GM21390 (cell line): ENCODE data around the gene RBX1.
"Not testable (repeated sequence)": the region's sequence is repeated elsewhere in the genome, so short reads cannot be mapped to it uniquely, and the experiment has no call there.

Experiments used
- ATAC-seq: cut with Tn5 transposase; IDR thresholded peaks from one replicate; pipeline ENCODE4 v1.9.1; 2021; ENCODE audit not compliant: unreplicated experiment

RBX1 gene

DNA sequence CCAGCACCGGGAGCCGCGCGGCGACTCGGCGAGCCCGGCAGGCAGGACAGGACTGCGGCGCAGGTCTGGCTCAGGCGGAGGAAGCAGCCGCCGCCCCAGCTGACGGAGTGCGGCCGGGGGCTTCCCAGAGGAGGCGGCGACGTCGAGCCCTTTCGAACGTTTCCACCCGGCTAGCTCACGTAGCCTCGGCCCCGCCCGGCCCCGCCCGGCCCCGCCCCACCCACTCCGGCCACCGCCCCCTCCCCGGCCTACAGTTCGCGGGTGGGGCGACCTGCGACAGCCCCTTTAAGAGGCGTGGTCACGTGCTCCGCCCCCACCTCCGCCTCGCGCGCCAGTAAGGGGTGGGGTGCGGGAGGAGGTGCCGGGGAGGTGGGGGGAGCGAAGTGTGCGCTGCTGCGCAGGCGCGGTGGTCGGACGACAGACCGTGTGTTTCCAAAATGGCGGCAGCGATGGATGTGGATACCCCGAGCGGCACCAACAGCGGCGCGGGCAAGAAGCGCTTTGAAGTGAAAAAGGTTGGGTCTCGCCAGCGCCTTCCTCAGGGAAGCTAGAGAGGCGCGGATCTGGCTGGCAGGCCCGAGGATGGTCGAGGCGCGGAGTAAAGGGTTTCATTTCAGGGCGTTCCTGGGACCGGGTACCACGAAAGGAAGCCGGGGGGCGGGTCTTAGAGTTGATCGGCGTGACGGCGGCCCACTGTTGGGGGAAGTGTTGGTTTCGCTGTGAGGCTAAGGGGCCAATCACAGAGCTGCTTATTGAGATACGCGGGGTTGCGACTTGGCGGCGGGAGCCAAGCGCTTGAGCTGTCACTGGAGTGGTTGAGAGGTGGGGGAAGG lies at the start of gene RBX1:
Gene RBX1, plus strand, starts transcription at position 417 of the 833 bp plus-strand sequence. Its CDS starts 21 bp downstream, at position 438.
- ATAC-seq = peak; percentile 73

DNA sequence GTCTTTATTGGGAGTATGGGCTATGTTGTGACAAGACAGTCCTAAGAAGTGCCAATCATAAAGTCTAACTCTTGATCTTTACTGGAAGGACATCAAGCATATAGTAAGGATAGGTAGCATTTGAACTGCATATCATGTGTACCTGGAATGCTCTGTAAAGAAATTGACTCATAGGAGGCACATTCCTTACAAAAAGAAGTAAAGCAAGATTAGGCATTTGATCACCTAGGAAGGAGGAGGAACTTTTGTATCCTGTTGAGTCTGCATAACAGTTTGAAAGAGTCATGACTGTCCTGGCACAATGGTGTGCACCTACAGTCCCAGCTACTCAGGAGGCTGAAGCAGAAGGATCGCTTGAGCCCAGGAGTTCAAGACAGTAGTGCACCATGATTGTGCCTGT lies 47.1 kb upstream of the RBX1 start:
- ATAC-seq = no peak

DNA sequence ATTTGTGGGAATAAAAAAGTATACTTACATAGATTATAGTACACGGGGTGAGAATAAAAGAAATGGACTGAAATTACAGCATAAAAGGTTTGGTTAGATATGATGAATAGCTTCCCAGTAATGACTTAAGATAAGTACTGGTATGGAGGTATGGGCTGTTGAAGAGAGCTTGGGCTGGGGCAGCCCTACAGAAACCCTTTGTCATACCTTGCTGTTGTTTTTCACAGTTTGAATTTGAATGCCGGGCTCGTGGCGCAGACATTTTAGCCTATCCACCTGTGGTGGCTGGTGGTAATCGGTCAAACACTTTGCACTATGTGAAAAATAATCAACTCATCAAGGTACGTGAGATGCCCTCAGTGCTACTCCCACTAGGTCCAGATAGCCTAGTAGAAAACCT lies 42.3 kb upstream of the RBX1 start:
- ATAC-seq = no peak

DNA sequence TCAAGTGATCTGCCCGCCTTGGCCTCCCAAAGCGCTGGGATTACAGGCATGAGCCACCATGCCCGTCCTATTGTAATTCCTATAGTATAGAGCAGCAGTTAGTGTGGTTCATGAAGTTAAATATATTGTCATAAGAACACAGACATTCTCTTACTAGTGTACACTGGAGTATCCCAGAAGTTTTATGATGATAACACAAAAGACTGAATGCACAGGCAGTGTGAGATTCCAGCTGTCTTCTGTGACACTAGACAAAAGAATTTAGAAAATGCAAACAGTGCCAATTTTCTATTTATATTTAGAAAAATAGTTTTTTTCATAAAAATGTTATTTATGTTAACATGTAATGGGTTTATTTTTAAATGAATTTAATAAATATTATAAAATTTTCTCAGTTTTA lies 39.4 kb upstream of the RBX1 start:
- no peak for ATAC-seq

DNA sequence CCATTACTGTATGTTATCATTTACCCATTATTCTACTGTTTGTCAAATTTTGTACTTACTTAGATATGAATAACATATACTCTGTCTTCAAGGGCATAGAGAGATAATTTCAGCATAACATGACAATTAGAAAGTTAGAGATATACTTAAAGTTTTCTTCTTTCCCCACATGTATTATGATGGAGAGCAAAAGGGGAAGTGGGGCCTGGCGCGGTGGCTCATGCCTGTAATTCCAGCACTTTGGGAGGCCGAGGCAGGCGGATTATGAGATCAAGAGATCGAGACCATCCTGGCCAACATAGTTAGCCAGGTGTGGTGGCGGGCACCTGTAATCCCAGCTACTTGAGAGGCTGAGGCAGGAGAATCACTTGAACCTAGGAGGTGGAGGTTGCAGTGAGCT lies 38.2 kb upstream of the RBX1 start:
- not testable (repeated sequence) for ATAC-seq

DNA sequence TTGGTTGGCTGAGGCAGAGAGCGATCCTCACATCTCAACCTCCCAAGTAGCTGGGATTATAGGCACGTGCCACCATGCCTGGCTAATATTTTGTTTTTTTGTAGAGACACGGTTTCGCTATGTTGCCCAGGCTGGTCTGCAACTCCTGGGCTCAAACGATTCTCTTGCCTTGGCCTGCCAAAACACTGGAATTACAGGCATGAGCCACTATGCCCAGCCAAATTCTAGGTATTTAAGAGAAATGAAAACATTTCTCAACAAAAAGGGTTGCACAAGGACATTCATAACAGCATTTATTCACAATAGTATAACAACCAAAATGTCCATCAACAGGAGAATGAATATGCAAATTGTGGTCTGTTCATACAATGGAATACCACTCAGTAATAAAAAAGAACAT lies 31.7 kb upstream of the RBX1 start:
- ATAC-seq = no peak

DNA sequence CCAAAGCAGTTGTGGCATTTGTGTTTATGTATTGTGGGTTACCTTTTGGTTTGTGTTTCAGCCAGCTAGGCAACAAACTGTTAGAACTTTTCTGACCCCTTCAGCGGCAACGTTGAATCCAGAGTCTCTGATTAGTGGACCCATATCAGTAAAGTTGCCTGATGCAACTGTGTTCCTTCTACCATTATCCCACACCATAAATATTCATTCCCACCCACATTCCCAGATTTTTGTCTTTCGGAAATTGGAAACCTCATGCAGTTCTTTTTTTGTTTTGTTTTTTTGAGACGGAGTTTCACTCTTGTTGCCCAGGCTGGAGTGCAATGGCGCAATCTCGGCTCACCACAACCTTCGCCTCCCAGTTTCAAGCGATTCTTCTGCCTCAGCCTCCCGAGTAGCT lies 30.7 kb upstream of the RBX1 start:
- ATAC-seq = no peak

DNA sequence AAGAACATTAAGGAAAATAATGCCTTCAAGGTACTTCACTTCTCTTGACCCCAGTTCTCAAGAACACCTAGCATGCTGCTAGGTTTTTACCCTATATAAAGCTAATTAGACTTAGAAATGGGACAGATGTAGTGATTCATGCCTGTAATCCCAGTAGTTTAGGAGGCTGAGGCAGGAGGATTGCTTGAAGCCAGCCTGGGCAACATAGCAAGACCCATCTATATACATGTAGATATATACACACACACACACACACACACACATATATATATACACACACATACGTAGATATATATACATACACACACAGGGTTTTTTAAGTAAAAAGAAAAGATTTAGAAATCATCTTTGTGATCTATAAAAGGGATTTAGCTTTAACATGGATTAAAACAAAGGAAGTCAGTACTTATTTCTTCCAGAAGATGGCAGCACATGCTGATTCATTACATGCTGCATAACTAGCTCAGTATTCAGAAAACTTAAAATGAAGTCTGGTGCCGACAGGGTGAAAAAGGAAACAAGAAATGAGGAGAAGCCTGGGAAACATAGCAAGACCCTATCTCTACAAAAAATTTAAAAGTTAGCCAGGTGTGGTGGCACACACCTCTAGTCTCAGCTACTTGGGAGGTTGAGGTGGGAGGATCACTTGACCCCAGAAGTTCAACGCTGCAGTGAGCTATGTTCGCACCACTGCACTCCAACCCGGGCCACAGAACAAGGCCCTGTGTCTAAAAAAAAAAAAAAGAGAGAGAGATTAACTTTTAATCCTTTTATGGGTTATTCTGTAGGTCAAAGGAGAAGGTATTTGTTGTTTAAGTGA lies 28.5 kb upstream of the RBX1 start:
- no peak for ATAC-seq

DNA sequence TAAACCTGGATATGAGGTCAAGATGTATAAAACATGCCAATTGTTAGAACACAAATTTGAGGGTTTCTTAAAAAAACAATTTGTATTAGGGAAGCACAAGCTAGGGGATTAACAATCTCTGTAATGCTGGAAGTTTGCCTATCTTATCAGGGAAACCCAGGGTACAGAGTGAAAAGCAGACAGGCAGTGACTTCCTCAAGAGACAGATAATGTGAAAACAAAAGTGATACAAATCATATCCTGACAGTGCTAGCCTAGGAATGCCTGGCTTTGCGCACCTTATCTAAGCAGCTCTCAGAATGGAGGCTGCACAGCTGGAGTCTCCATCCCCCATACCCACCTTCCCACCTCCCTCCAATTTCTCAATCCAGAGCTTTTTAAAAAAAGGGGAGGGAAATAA lies 22.5 kb upstream of the RBX1 start:
- ATAC-seq = no peak

DNA sequence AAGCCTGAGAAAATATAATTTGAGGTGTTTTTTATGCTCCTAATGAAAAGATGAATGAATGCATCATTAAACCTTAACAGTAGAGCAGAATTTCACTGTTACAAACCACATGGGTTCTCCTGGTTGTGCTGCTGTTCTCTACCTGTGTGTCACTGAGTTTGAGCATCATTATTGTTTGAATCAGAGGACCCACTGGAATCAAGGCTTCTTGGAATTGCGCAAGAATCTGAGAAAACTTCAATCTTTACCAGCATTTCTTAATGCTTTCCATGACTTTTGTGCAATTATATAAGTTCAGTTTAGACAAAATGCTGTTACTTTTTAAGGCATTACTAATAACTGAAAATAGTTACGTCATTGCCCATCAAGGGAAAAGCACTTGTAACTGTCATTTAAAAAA lies 18.8 kb upstream of the RBX1 start:
- ATAC-seq = no peak

DNA sequence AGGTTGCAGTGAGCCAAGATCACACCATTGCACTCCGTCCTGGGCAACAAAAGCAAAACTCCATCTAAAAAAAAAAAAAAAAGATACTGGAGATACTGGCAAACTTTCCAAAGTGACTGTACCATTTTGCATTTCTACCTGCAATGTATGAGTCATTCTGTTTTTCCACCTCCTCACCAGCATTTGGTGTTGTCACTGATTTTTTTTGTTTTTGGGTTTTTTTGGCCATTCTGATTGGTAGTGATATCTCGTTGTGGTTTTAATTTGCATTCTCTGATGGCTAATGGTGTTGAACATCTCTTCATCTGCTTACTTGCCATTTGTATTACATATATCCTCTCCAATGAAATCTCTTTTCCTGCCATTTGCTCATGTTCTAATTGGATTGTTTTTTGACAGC lies 12.0 kb upstream of the RBX1 start:
- ATAC-seq = no peak

DNA sequence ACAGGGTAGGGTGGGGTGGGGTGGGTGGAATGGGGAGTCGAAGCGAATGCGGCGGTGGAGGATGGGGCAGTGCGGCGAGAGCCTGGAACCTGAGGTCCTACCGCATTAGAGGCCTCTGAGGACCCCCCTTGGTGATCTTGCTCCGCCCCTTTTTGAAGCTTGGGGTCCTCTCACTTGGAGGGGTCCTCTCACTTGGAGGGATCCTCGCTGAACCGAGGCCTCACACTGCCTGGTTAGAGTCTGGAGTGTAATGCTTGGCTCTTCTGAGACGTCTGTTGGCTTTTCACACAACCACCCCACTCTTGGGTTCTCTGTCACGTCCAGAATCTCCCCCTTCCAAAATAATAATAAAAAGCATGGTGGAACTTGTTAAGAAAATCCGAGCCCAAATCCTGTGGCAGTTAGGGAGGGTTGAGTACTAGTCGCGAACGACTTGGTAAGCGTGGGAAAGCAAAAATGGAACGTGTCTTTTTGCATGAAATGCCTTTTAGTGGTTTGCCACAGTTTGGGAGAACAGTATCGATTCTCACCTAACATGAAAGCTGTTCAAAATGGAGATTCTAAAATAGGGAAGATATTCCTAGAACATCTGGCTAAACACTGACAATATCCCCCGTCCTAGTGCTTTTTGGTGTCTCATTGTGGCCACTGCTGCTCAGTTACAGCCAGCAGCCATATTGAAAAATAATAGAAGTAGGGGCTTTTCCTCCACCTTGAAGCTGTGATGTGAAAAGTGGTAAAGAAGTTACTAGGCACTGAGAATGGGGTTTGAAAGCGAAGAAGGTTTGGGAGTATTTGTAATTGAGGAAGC lies 822 bp downstream of the RBX1 start:
- ATAC-seq = no peak

DNA sequence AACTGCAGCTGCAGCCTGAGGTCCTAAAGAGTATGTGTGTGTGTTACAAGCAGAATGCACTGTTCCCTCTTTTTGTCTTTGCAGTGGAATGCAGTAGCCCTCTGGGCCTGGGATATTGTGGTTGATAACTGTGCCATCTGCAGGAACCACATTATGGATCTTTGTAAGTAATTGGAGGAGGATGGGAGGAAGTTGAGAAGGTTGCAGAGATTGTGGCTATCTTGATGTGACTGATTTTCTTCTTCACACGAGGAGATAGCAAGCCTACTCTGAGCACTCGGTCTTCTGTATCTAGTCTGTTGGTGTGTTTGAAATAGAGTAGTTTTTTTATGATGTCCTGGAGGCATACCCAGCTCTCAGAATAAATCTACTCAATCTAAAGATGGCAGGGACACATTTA lies 2.3 kb downstream of the RBX1 start:
- ATAC-seq = no peak

DNA sequence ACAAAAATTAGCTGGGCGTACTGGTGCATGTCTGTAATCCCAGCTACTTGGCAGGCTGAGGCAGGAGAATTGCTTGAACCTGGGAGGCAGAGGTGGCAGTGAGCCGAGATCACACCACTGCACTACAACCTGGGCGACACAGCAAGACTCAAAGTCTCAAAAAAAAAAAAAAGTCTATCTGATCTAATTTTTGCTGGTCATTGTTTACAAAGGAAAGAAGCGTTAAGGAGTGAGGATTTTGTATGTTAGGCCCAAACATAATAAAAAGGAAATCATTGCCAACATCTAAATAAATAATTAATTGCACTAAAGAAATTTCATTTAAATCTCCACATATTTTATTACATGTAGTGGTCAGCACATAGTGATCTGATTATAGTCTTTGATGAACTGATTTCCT lies 2.9 kb downstream of the RBX1 start:
- no peak for ATAC-seq

DNA sequence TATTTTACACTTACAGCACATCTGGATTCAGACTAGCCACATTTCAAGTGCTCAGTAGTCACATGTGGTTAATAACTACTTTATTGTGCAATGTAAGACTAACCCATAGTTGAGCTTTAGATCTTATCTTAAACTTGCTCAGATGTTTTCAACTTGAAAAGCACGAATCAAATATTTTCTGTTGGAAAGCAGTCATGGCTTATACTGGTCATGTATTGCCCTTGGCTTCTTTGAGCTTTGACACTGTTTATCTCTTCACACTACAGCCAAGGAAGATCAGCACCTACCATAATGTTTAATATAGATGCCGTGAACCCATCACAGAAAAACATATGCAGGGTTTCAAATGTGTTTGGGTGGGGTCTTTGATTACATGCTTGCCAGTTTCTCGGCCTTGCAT lies 4.4 kb downstream of the RBX1 start:
- no peak for ATAC-seq

DNA sequence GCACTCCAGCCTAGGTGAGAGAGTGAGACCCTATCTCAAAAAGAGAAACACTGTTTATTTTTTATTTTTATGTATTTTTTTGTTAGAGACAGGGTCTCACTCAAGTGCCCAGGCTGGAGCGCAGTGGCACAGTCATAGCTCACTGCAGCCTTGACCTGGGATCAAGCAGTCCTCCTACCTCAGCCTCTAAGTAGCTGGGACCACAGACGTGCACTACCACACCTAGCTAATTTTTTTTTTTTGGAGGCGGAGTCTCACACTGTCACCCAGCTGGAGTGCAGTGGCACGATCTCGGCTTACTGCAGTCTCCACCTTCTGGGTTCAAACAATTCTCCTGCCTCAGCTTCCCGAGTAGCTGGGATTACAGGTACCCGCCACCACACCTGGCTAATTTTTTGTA lies 6.4 kb downstream of the RBX1 start:
- ATAC-seq = no peak

DNA sequence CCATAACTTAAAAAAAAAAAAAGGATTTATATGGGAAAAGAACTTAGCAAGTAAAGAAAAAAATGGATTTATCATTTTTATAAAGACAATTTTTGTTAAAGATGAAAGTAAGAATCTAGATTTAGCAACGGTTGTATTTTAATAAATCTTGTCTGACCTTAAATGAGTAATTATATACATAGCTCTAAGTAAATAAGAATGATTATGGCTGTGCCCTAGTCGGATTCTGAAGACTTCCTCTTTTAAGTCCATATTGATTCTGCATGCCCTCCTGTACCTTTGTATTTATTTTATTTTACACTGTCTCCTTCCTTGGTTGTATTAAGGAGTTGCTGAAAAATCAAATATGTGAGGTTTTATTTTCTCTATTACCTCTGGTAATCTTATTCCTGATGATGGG lies 7.1 kb downstream of the RBX1 start:
- ATAC-seq = no peak

DNA sequence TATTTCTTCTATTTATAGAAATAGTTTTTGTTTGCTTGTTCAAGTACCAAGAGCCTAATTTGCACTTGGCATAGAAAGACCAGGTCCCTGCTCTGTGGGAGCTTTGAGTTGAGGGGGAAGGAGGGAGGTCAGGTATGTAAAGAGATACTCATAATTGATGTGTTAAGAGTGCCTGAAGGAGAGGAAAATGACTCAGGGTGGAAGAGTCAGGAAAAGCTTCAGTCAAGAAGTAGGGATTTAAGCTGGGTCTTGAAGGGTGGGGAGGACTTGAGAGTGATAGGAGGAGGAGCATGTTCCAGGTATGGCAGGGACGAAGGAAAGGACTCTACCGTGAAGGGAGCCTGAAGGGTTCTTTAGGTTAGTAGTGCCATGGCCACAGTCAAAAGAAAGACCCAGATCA lies 9.0 kb downstream of the RBX1 start:
- no peak for ATAC-seq

DNA sequence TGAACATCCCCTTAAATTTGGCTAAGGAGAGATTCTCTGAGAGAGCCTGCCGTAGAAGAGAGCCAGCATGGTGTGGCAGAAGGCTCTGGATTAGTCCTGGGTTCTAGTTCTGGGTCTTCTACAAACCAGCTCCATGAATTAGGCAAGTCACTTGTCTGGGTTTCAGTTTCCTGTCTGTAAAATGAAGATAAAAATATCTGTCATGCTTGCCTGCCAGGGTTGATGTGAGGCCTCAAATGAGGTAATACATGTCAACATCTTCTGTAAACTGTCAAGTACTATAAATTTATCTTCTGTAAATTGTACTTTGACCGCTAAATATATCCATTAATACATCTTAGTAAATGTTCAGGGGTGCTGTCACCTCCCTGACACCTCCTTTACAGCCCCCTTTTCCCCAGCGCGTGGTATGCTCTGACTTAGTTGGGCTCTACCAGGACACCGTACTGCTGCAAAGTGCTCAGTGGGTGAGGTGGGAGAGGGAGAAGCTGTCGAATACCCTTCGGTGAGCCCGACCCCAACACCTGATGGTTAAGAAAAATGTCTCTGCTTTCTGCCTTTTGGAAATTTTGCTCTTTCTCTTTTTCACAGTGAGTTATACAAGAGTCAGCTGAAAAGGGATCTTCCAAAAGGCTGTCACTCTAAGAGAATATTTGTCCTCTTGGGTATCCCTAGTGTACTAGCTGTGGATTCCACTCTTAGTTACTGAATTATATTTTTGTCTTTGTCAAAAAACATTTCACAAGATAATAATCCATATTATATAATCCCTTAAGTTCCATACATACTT lies 15.0 kb downstream of the RBX1 start:
- ATAC-seq = no peak

DNA sequence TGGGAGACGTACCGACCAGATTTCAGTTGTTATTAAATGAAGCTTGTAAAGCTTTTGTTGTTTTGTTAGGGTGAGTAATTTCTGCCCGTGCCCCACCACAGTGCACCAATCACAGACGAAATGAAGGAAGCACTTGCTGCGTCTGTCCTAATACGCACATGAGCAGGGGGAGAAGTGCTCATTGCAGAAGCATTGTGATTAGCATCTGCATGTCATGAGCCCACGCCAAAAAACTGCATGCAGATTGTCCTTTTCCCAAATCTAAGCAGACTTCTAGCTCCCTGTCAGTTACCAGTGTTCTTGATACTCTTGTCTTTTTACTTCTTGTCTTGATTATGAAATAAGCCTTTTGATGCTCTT lies 15.5 kb downstream of the RBX1 start:
- no peak for ATAC-seq
